Hepatocyte (in vitro differentiated cells): ENCODE measurements around the gene JAG1.

Experiments
- CTCF ChIP-seq: fragments of 200-600 bp; sonication (generic); IDR thresholded peaks from 2 replicates; pipeline ENCODE4 v1.5.1; 2016; ENCODE audit warnings: antibody characterized with exemption, mild to moderate bottlenecking; ENCODE audit not compliant: poor library complexity
- EZH2 ChIP-seq: fragments of 200-600 bp; sonication (generic); IDR thresholded peaks from 2 replicates; pipeline ENCODE4 v1.6.1; 2016; ENCODE audit warnings: antibody characterized with exemption, mild to moderate bottlenecking, borderline replicate concordance
- EZH2phosphoT487 ChIP-seq: fragments of 200-600 bp; sonication (generic); IDR thresholded peaks from one replicate; pipeline ENCODE4 v1.6.1; 2018; ENCODE audit warnings: antibody characterized with exemption, mild to moderate bottlenecking, low read depth, moderate library complexity; ENCODE audit not compliant: unreplicated experiment, severe bottlenecking

DNA sequence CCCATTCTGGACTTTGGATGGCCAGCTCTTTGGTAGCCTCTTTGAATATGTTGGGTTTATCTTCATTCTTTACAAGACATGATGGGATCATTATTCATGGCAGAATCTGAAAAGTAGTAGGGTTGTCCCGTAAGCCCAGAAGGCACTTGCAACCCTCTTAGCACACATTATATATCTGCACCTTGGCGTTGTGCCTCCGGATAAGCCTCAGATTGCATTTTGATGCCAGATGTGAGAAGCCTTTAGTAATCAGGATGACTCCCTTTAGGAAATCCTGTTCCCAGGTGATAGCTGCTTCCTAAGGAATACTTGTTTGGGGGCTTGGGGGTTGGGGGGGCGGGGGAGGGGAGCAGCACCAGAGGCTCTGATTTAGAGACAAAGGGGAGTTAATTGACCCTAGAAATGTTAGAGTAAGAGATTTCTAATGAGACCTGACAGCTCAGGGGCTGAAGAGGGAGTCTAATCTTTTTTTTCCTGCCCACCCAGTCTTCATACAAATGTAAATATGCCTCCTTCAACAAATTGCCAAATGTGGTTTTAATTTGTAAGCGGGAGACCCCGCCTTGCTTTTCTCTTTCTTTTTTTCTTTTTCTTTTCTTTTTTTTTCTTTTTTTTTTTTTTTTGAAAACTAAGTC, 55.1 kb downstream of the JAG1 start:
- TF ChIP-seq CTCF, result no peak
- no peak for TF ChIP-seq EZH2
- no peak for TF ChIP-seq EZH2phosphoT487
